ENCODE results near the gene CXCL8. TPM values are rescaled to one million over a fixed set of nuclear protein-coding genes. Genes with fewer than 3 reads are reported as not detected.
A peak's percentile ranks its signal among the peaks of the same experiment; 100 is the strongest.
"Not testable (repeated sequence)": the region's sequence is repeated elsewhere in the genome, so short reads cannot be mapped to it uniquely, and the experiment has no call there.

The CXCL8 gene
- 1 to 10 TPM in 1 of 2 donors, under 1 TPM in 1; 0.94 to 2.0 TPM for total RNA-seq

- Mint-ChIP-seq H3K27me3 (ENCODE audit: low read depth) (no peaks in the 10 kb centered on the region), H3K27ac (peak within 1 kb of the TSS; percentile 4), H3K9me3 (peaks cover 0 to 2% of the 10 kb centered on the region in 2 donors), H3K4me3 (no peak within 1 kb of the TSS), H3K36me3 (ENCODE audit: insufficient read depth in 2 of 2) (no peaks in the 10 kb centered on the region), H3K4me1 (ENCODE audit: low read depth) (peaks cover 4% of the 10 kb centered on the region)
- no peak for ATAC-seq (replicated peaks in 1 of 2)
- no peak for DNase-seq
These were observed at the start of gene CXCL8 for GRCh38 chr4:73740353-73740778. Gene CXCL8, plus strand, starts transcription at chr4:73740569. Its CDS starts 90 bp downstream, at chr4:73740659.

DNA sequence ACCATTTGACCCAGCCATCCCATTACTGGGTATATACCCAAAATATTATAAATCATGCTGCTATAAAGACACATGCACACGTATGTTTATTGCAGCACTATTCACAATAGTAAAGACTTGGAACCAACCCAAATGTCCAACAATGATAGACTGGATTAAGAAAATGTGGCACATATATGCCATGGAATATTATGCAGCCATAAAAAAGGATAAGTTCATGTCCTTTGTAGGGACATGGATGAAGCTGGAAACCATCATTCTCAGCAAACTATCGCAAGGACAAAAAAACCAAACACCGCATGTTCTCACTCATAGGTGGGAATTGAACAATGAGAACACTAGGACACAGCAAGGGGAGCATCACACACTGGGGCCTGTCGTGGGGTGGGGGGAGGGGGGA, 49.2 kb upstream of the CXCL8 start:
- not testable (repeated sequence) for H3K9me3 Mint-ChIP-seq; H3K27me3 Mint-ChIP-seq (ENCODE audit: low read depth); DNase-seq; H3K4me3 Mint-ChIP-seq; H3K36me3 Mint-ChIP-seq (ENCODE audit: insufficient read depth in 2 of 2); ATAC-seq (replicated peaks in 1 of 2); H3K27ac Mint-ChIP-seq; H3K4me1 Mint-ChIP-seq (ENCODE audit: low read depth)

- ATAC-seq (replicated peaks in 1 of 2): no peak
- Mint-ChIP-seq H3K27me3 (ENCODE audit: low read depth) (no peaks in the 10 kb centered on the region), H3K9me3 (peaks cover 0 to 3% of the 10 kb centered on the region in 2 donors), H3K4me3 (no peak overlapping the region), H3K36me3 (ENCODE audit: insufficient read depth in 2 of 2) (peaks cover 0 to 2% of the 10 kb centered on the region in 2 donors), H3K27ac (no peak overlapping the region), H3K4me1 (ENCODE audit: low read depth) (no peaks in the 10 kb centered on the region)
- DNase-seq: no peak
These were observed 48.6 kb upstream of the CXCL8 start for GRCh38 chr4:73691759-73692158.

GRCh38 chr4:73692254-73692653, 48.1 kb upstream of the CXCL8 start:
- no peak for ATAC-seq (replicated peaks in 1 of 2)
- Mint-ChIP-seq H3K4me1 (ENCODE audit: low read depth) (no peaks in the 10 kb centered on the region), H3K27me3 (ENCODE audit: low read depth) (no peaks in the 10 kb centered on the region), H3K4me3 (no peak overlapping the region), H3K36me3 (ENCODE audit: insufficient read depth in 2 of 2) (peaks cover 0 to 2% of the 10 kb centered on the region in 2 donors), H3K9me3 (peaks cover 0 to 3% of the 10 kb centered on the region in 2 donors), H3K27ac (no peak overlapping the region)
- DNase-seq: no peak

DNA sequence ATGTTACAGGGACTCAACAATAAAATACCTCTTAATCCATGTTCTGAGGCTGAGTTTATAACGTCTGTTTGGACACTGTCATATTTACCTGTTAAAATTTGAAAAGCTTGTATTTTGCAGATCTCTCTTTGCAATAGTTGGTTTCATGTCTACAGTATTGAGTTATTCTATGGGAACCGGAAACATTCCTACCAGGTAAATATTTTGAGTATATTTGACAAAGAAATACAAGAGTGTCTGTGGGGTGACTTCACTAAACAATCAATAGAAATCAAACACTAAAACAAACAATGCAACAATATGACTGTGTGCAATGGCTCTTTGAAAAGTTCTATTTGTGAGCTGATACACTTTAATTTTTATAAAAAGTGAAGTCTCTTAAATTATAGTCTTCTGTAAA, 47.7 kb upstream of the CXCL8 start:
- Mint-ChIP-seq H3K27ac (no peak overlapping the region), H3K4me3 (no peak overlapping the region), H3K36me3 (ENCODE audit: insufficient read depth in 2 of 2) (peaks cover 0 to 2% of the 10 kb centered on the region in 2 donors), H3K27me3 (ENCODE audit: low read depth) (no peaks in the 10 kb centered on the region), H3K9me3 (peaks cover 0 to 3% of the 10 kb centered on the region in 2 donors), H3K4me1 (ENCODE audit: low read depth) (no peaks in the 10 kb centered on the region)
- no peak for DNase-seq
- ATAC-seq (replicated peaks in 1 of 2): no peak

DNA sequence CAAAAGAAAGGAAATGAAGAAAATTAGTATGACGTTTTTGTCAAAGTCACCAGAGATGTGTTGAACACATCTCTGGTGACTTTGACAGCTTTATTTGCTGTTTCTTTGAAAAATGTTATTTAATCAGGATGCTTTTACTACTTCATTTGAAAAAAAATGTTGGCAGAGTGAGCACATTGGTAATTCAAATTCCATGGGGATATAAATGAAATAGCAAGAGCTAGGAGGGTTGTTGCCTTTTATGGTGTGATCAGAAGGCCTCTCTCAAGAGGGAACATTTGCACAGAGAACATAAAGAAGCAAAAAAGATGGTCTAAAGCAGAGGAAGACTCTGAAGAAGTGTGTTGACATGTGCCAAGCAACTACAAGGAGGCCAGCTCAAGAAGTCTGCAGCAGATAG, 46.6 kb upstream of the CXCL8 start:
- DNase-seq: no peak

DNA sequence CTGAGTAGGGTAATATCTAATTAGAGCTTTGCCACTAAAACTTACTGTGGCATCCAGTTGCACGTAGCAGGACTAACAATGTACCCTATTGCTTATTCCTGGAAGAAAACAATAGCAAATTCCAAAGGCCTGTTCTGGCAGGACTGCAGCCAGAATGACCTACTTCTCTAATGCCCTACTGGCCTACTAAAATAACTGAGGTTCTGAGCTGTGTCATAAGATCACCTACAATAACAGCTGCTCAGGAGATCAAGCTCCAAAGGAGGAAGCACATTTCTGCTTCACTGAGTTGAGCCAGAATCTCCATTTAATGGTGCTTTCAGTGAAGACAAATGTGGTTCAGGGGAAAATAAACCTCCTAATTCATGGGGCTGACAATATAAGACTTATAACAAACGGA, 42.2 kb upstream of the CXCL8 start:
- Mint-ChIP-seq H3K4me1 (ENCODE audit: low read depth) (no peaks in the 10 kb centered on the region), H3K4me3 (no peak overlapping the region), H3K36me3 (ENCODE audit: insufficient read depth in 2 of 2) (no peaks in the 10 kb centered on the region), H3K9me3 (peaks cover 0 to 1% of the 10 kb centered on the region in 2 donors), H3K27ac (no peak overlapping the region), H3K27me3 (ENCODE audit: low read depth) (no peaks in the 10 kb centered on the region)
- DNase-seq: no peak
- ATAC-seq (replicated peaks in 1 of 2): no peak

More for the DNA sequence above, 46.6 kb upstream of the CXCL8 start:
- no peaks in the 10 kb centered on the region for H3K27me3 Mint-ChIP-seq (ENCODE audit: low read depth)
- no peak overlapping the region for H3K4me3 Mint-ChIP-seq
- no peak for ATAC-seq (replicated peaks in 1 of 2)
- H3K27ac Mint-ChIP-seq: no peak overlapping the region
- peaks cover 0 to 2% of the 10 kb centered on the region in 2 donors for H3K36me3 Mint-ChIP-seq (ENCODE audit: insufficient read depth in 2 of 2)
- peaks cover 0 to 3% of the 10 kb centered on the region in 2 donors for H3K9me3 Mint-ChIP-seq
- no peaks in the 10 kb centered on the region for H3K4me1 Mint-ChIP-seq (ENCODE audit: low read depth)

GRCh38 chr4:73701116-73701515, 39.3 kb upstream of the CXCL8 start:
- ATAC-seq (replicated peaks in 1 of 2): no peak
- H3K4me1 Mint-ChIP-seq (ENCODE audit: low read depth): no peaks in the 10 kb centered on the region
- H3K9me3 Mint-ChIP-seq: peaks cover 0 to 1% of the 10 kb centered on the region in 2 donors
- no peaks in the 10 kb centered on the region for H3K36me3 Mint-ChIP-seq (ENCODE audit: insufficient read depth in 2 of 2)
- DNase-seq: no peak
- no peak overlapping the region for H3K27ac Mint-ChIP-seq
- H3K4me3 Mint-ChIP-seq: no peak overlapping the region
- H3K27me3 Mint-ChIP-seq (ENCODE audit: low read depth): peaks cover 5% of the 10 kb centered on the region

- H3K36me3 Mint-ChIP-seq (ENCODE audit: insufficient read depth in 2 of 2): no peaks in the 10 kb centered on the region
- ATAC-seq (replicated peaks in 1 of 2) (no peak), DNase-seq (no peak)
- H3K27ac Mint-ChIP-seq: no peak overlapping the region
- H3K27me3 Mint-ChIP-seq (ENCODE audit: low read depth): peaks cover 5% of the 10 kb centered on the region
- H3K9me3 Mint-ChIP-seq: peaks cover 0 to 1% of the 10 kb centered on the region in 2 donors
- H3K4me1 Mint-ChIP-seq (ENCODE audit: low read depth): no peaks in the 10 kb centered on the region
- no peak overlapping the region for H3K4me3 Mint-ChIP-seq
These were observed 37.5 kb upstream of the CXCL8 start for GRCh38 chr4:73702796-73703287.

DNA sequence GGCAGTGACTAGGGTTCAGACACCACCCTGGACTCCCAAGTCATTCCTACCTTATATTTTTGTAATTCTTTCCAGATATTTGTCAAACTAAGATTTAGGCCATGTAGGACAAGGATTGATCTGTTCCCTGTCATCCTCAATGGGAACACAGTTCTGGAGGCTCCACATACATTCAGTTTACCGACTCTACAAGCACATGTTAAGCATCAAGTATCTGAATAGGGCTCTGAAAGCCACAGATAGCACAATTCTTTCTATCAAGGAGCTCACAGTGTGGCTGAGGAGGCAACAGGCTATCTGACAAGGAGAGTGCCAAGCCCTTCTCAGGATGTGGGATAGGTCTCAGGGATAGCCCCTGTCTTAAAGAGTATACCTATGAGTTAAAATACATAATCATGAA, 37.0 kb upstream of the CXCL8 start:
- ATAC-seq (replicated peaks in 1 of 2): no peak
- Mint-ChIP-seq H3K4me3 (no peak overlapping the region), H3K4me1 (ENCODE audit: low read depth) (no peaks in the 10 kb centered on the region)

DNA sequence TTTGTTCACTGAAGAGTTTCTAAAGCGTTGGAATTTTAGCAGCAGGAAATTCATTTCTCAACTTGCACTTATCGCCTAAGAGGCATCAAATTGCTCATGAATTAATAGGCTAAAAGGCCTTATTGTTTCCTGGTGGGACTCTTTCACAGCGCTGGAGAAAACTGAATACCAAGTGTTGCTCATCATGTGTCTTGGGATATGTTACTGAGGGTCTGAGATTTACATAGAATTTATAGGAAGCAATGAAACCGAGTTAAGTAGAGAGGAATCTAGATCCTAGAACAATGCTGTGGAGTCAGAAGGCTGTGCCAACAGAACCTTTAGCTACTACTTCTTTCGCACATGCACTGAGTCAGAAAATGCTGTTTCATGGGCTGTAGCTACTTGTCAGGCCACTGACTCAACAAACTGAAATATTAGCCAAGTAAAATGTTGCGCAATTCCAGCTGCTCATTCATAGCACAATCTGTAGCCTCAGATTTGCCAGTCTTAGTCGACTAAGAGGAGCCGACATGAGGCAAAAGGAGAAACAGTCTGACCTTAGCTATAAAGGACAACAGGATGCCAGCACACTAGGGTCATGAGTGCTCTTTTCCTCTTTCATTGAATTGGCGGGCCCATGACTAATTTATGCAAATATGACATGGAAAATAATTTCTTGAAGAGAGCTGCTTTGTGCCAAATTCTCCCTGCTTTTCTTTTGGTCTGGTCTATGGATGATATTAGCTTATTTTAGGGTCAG, 35.9 kb upstream of the CXCL8 start:
- Mint-ChIP-seq H3K36me3 (ENCODE audit: insufficient read depth in 2 of 2) (no peaks in the 10 kb centered on the region), H3K4me1 (ENCODE audit: low read depth) (no peaks in the 10 kb centered on the region), H3K27me3 (ENCODE audit: low read depth) (peaks cover 5% of the 10 kb centered on the region), H3K4me3 (no peak overlapping the region), H3K9me3 (peaks cover 0 to 1% of the 10 kb centered on the region in 2 donors), H3K27ac (no peak overlapping the region)
- ATAC-seq (replicated peaks in 1 of 2): peak; percentile 40 to 78
- DNase-seq: no peak

More for the DNA sequence above, 37.0 kb upstream of the CXCL8 start:
- DNase-seq: no peak
- Mint-ChIP-seq H3K9me3 (peaks cover 0 to 1% of the 10 kb centered on the region in 2 donors), H3K27ac (no peak overlapping the region), H3K36me3 (ENCODE audit: insufficient read depth in 2 of 2) (no peaks in the 10 kb centered on the region), H3K27me3 (ENCODE audit: low read depth) (peaks cover 5% of the 10 kb centered on the region)

DNA sequence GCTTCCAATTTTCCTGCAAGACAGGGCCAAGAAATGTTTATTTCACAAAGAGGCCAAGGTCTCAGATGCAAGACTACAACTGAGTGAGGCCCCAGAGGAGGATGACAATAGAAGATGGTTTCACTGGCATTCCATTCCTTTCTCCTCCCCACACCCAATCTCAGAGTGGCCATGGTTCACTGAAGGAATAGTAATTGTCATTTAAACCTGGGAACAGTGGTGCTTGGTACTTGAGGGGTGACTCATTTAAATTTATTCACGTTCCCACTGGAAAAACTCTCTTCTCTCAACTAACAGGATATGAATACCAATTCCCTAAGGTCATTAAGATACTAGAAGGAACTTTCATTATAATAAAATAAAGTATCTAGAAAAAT, 35.3 kb upstream of the CXCL8 start:
- H3K27ac Mint-ChIP-seq: no peak overlapping the region
- H3K4me3 Mint-ChIP-seq: no peak overlapping the region
- no peaks in the 10 kb centered on the region for H3K4me1 Mint-ChIP-seq (ENCODE audit: low read depth)
- H3K9me3 Mint-ChIP-seq: peaks cover 0 to 1% of the 10 kb centered on the region in 2 donors
- H3K27me3 Mint-ChIP-seq (ENCODE audit: low read depth): peaks cover 5% of the 10 kb centered on the region
- no peak for DNase-seq
- H3K36me3 Mint-ChIP-seq (ENCODE audit: insufficient read depth in 2 of 2): no peaks in the 10 kb centered on the region
- no peak for ATAC-seq (replicated peaks in 1 of 2)

DNA sequence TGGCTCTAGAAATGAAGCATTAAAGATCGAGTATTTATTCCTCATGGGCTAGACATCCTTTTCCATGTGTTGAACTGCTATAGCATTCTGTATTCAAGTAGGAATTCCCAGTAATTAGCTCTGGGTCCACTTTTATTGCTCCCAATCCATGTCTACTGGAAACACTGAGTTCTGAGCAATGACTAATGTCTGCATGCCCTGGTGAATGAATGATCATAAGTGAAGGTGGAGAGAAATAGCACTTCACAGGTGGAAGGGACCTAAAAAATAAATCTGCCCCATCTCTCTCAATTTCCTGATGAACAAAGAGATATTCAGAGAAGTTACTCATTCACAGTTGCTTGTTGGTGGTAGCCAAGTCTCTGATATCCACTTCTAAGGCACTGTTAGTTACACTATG, 34.6 kb upstream of the CXCL8 start:
- Mint-ChIP-seq H3K9me3 (peaks cover 0 to 1% of the 10 kb centered on the region in 2 donors), H3K4me1 (ENCODE audit: low read depth) (no peaks in the 10 kb centered on the region)
- no peak for ATAC-seq (replicated peaks in 1 of 2)

DNA sequence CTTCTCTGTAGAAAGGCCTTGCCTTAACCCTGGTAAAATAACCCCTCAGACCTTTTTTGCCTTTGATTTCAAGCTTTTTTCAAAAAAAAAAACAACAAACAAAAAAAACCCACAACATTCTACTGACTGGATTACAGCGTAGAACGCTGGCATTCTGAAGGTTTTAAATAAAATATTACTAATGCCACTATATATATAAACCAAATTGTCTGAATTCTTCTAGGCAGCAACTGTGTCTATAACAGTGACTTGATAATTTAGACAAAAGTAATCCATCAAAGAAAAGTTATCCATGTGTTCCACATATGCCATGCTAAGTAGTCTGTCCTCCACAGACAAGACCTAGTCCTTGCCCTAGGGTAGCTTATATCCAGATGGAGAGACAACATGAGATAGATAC, 33.6 kb upstream of the CXCL8 start:
- H3K4me3 Mint-ChIP-seq: no peak overlapping the region

More for the DNA sequence above, 34.6 kb upstream of the CXCL8 start:
- H3K27ac Mint-ChIP-seq: no peak overlapping the region
- H3K27me3 Mint-ChIP-seq (ENCODE audit: low read depth): peaks cover 5% of the 10 kb centered on the region
- no peaks in the 10 kb centered on the region for H3K36me3 Mint-ChIP-seq (ENCODE audit: insufficient read depth in 2 of 2)
- no peak for DNase-seq
- H3K4me3 Mint-ChIP-seq: no peak overlapping the region

More for the DNA sequence above, 33.6 kb upstream of the CXCL8 start:
- no peak for DNase-seq
- H3K27me3 Mint-ChIP-seq (ENCODE audit: low read depth): peaks cover 5% of the 10 kb centered on the region
- no peak for ATAC-seq (replicated peaks in 1 of 2)
- peaks cover 0 to under 1% of the 10 kb centered on the region in 2 donors for H3K9me3 Mint-ChIP-seq
- no peaks in the 10 kb centered on the region for H3K4me1 Mint-ChIP-seq (ENCODE audit: low read depth)
- no peaks in the 10 kb centered on the region for H3K36me3 Mint-ChIP-seq (ENCODE audit: insufficient read depth in 2 of 2)
- H3K27ac Mint-ChIP-seq: no peak overlapping the region
